AG09309 (cell line): ENCODE measurements around the gene PCDHGA1.
"Not testable (repeated sequence)": the region's sequence is repeated elsewhere in the genome, so short reads cannot be mapped to it uniquely, and the experiment has no call there.

Source experiments
- DNase-seq: peaks from one replicate; pipeline ENCODE4 v3.0.0-alpha.2; 2010; ENCODE audit warnings: low read depth
- H3K4me3 ChIP-seq: 2 replicates; pipeline ENCODE4 v1.5.1; 2011; ENCODE audit warnings: mild to moderate bottlenecking, low read depth, low read length, moderate library complexity; ENCODE audit not compliant: control insufficient read depth
- TF ChIP-seq, protein P1 (sequence below): IDR thresholded peaks from 2 replicates; pipeline ENCODE4 v1.5.1; 2011; ENCODE audit warnings: mild to moderate bottlenecking, low read depth, low read length, inconsistent platforms; ENCODE audit not compliant: insufficient read depth, control insufficient read depth; ENCODE audit errors: missing control alignments

Gene PCDHGA1

GRCh38 chr5:141319699-141320098 lies 10.6 kb upstream of the PCDHGA1 start:
- peak overlapping the region; percentile 78 for H3K4me3 ChIP-seq
- no peak for DNase-seq
- TF ChIP-seq, protein P1, sequence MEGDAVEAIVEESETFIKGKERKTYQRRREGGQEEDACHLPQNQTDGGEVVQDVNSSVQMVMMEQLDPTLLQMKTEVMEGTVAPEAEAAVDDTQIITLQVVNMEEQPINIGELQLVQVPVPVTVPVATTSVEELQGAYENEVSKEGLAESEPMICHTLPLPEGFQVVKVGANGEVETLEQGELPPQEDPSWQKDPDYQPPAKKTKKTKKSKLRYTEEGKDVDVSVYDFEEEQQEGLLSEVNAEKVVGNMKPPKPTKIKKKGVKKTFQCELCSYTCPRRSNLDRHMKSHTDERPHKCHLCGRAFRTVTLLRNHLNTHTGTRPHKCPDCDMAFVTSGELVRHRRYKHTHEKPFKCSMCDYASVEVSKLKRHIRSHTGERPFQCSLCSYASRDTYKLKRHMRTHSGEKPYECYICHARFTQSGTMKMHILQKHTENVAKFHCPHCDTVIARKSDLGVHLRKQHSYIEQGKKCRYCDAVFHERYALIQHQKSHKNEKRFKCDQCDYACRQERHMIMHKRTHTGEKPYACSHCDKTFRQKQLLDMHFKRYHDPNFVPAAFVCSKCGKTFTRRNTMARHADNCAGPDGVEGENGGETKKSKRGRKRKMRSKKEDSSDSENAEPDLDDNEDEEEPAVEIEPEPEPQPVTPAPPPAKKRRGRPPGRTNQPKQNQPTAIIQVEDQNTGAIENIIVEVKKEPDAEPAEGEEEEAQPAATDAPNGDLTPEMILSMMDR, result no peak

- TF ChIP-seq, protein P1, result peak; percentile 82
- DNase-seq, result peak; percentile 77
- H3K4me3 ChIP-seq, result peak within 1 kb of the TSS; percentile 78
These were observed 9.8 kb upstream of the PCDHGA1 start, which contains the start of gene TAF7 for GRCh38 chr5:141320225-141321169. TSS of gene TAF7 (minus strand) at chr5:141320784. CDS start at chr5:141320044, 740 bp downstream.

DNA sequence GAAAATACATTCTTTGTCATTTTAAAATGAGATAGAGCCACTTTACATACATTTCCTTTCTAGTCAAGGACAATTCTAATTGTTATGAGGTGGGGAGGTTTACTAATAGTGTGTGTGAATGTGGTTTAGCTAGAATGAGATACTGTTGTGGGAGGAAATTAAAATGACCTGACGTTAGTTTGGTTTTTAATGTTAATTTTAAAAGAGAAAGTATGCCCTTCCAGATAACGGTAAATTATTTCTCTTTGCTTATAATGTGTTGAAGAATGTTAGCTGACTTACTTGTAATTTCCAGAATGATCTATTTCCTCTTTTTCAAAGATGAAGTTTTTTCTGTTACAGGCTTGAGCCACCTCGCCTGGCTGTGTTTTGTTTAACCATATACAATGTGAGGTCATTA lies 8.1 kb upstream of the PCDHGA1 start:
- TF ChIP-seq, protein P1, result no peak
- H3K4me3 ChIP-seq, result no peak overlapping the region
- no peak for DNase-seq

GRCh38 chr5:141326088-141326854 lies 4.0 kb upstream of the PCDHGA1 start:
- H3K4me3 ChIP-seq, result peak overlapping the region; percentile 43
- peak; percentile 39 for DNase-seq
- TF ChIP-seq, protein P1, result peak; percentile 85

DNA sequence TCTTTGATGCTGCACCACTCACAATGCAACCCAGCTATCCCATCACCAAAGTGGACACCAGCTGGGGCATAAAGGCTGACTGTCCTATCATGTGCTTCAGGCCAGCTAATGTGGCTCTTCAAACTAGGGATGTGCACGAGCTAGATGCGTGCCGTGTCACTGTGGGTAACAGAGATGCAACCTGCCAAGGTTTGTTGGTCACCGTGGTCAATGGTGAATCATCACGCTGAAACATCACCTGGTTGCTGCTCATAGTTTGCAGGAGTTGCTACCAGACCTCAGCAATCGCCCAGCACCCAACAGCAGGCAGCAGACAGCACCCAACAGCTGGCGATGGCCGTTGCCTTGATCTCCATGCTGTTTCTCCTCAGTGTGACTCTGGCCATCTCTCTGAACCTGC lies 2.1 kb upstream of the PCDHGA1 start:
- no peak for DNase-seq
- TF ChIP-seq, protein P1, result no peak

DNA sequence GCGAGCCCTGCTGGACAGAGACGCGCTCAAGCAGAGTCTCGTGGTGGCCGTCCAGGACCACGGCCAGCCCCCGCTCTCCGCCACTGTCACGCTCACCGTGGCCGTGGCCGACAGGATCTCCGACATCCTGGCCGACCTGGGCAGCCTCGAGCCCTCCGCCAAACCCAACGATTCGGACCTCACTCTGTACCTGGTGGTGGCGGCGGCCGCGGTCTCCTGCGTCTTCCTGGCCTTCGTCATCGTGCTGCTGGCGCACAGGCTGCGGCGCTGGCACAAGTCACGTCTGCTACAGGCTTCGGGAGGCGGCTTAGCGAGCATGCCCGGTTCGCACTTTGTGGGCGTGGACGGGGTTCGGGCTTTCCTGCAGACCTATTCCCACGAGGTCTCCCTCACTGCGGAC lies 2.3 kb downstream of the PCDHGA1 start:
- DNase-seq, H3K4me3 ChIP-seq: not testable (repeated sequence)

More for the DNA sequence above, 2.1 kb upstream of the PCDHGA1 start:
- H3K4me3 ChIP-seq, result no peak overlapping the region
